H9 (cell line): Measurements from ENCODE around the gene TXLNB. TPM values are rescaled to one million over a fixed set of nuclear protein-coding genes. Genes with fewer than 3 reads are reported as not detected.
A peak's percentile ranks its signal among the peaks of the same experiment; 100 is the strongest.

Source experiments
- DNase-seq: peaks from one replicate; pipeline ENCODE4 v3.0.0-alpha.2; 2017
- H2AFZ ChIP-seq: one replicate; pipeline ENCODE4 v1.6.1; 2013; ENCODE audit warnings: mild to moderate bottlenecking, low read length, control low read depth, moderate library complexity
- H2AK5ac ChIP-seq: 2 replicates; pipeline ENCODE4 v1.6.1; 2013; ENCODE audit warnings: low read length, control low read depth, mixed read lengths; ENCODE audit not compliant: insufficient read length
- H2BK120ac ChIP-seq: one replicate; pipeline ENCODE4 v1.6.1; 2013; ENCODE audit warnings: low read depth, mild to moderate bottlenecking, low read length, control low read depth, inconsistent platforms; ENCODE audit not compliant: poor library complexity, severe bottlenecking
- H2BK12ac ChIP-seq: 2 replicates; pipeline ENCODE4 v1.6.1; 2013; ENCODE audit warnings: low read length, control low read depth, mixed read lengths, low read depth; ENCODE audit not compliant: insufficient read length
- H2BK15ac ChIP-seq: 2 replicates; pipeline ENCODE4 v1.6.1; 2013; ENCODE audit warnings: low read depth, low read length, control low read depth
- H2BK20ac ChIP-seq: one replicate; pipeline ENCODE4 v1.6.1; 2013; ENCODE audit warnings: low read depth, mild to moderate bottlenecking, low read length, control low read depth, inconsistent platforms; ENCODE audit not compliant: poor library complexity, severe bottlenecking
- H2BK5ac ChIP-seq: 2 replicates; pipeline ENCODE4 v1.6.1; 2013; ENCODE audit warnings: low read length, control low read depth, mixed read lengths; ENCODE audit not compliant: insufficient read length
- H3K14ac ChIP-seq: 2 replicates; pipeline ENCODE4 v1.6.1; 2013; ENCODE audit warnings: low read length, control low read depth; ENCODE audit not compliant: insufficient read depth
- H3K18ac ChIP-seq: 2 replicates; pipeline ENCODE4 v1.6.1; 2013; ENCODE audit warnings: low read depth, mild to moderate bottlenecking, mixed read lengths, low read length, control low read depth; ENCODE audit not compliant: insufficient read length
- H3K23ac ChIP-seq: 2 replicates; pipeline ENCODE4 v1.6.1; 2013; ENCODE audit warnings: low read length, control low read depth, mixed read lengths, low read depth; ENCODE audit not compliant: insufficient read length
- H3K23me2 ChIP-seq: 2 replicates; pipeline ENCODE4 v1.6.1; 2013; ENCODE audit warnings: low read depth, mild to moderate bottlenecking, mixed read lengths, low read length, control low read depth; ENCODE audit not compliant: insufficient read length, poor library complexity, severe bottlenecking
- H3K27ac ChIP-seq: 2 replicates; pipeline ENCODE4 v1.5.1; 2013; ENCODE audit warnings: low read length, control low read depth, mixed read lengths, low read depth; ENCODE audit not compliant: insufficient read length
- H3K27me3 ChIP-seq: 2 replicates; pipeline ENCODE4 v1.6.1; 2013; ENCODE audit warnings: low read length, control low read depth, inconsistent platforms; ENCODE audit not compliant: insufficient read depth
- H3K4ac ChIP-seq: 2 replicates; pipeline ENCODE4 v1.6.1; 2013; ENCODE audit warnings: low read depth, mild to moderate bottlenecking, control low read depth, inconsistent platforms, low read length, moderate library complexity
- H3K4me1 ChIP-seq: 2 replicates; pipeline ENCODE4 v1.6.1; 2013; ENCODE audit warnings: low read length, control low read depth, inconsistent platforms; ENCODE audit not compliant: insufficient read depth
- H3K4me2 ChIP-seq: 2 replicates; pipeline ENCODE4 v1.6.1; 2013; ENCODE audit warnings: low read length, control low read depth, mixed read lengths; ENCODE audit not compliant: insufficient read length, insufficient read depth
- H3K56ac ChIP-seq: 2 replicates; pipeline ENCODE4 v1.6.1; 2013; ENCODE audit warnings: low read depth, mild to moderate bottlenecking, mixed read lengths, low read length, control low read depth; ENCODE audit not compliant: insufficient read length
- H3K79me1 ChIP-seq: 2 replicates; pipeline ENCODE4 v1.6.1; 2013; ENCODE audit warnings: low read depth, mild to moderate bottlenecking, moderate library complexity, low read length, control low read depth, inconsistent platforms; ENCODE audit not compliant: insufficient read depth, poor library complexity, severe bottlenecking
- H3K79me2 ChIP-seq: 2 replicates; pipeline ENCODE4 v1.6.1; 2013; ENCODE audit warnings: low read length, control low read depth, inconsistent platforms; ENCODE audit not compliant: insufficient read depth
- H3K9ac ChIP-seq: 2 replicates; pipeline ENCODE4 v1.6.1; 2013; ENCODE audit warnings: low read length, control low read depth, mixed read lengths; ENCODE audit not compliant: insufficient read length; ENCODE audit errors: extremely low read depth
- H3K9me3 ChIP-seq: one replicate; pipeline ENCODE4 v1.6.1; 2013; ENCODE audit warnings: low read depth, low read length, inconsistent platforms; ENCODE audit not compliant: control insufficient read depth
- H3T11ph ChIP-seq: one replicate; pipeline ENCODE4 v1.6.1; 2013; ENCODE audit warnings: mild to moderate bottlenecking, low read length, control low read depth, inconsistent platforms
- H4K20me1 ChIP-seq: one replicate; pipeline ENCODE4 v1.6.1; 2013; ENCODE audit not compliant: control insufficient read depth, insufficient read length, insufficient read depth
- H4K5ac ChIP-seq: 2 replicates; pipeline ENCODE4 v1.6.1; 2013; ENCODE audit warnings: low read depth, mild to moderate bottlenecking, mixed read lengths, low read length, control low read depth; ENCODE audit not compliant: insufficient read length
- H4K8ac ChIP-seq: replicated peaks from 2 replicates; pipeline ENCODE4 v1.6.1; 2013; ENCODE audit warnings: low read length, control low read depth, mixed read lengths, low read depth; ENCODE audit not compliant: insufficient read length
- H4K91ac ChIP-seq: 2 replicates; pipeline ENCODE4 v1.6.1; 2013; ENCODE audit warnings: low read depth, mild to moderate bottlenecking, moderate library complexity, mixed read lengths, low read length, control low read depth; ENCODE audit not compliant: insufficient read length
- H3K27ac Mint-ChIP-seq, 3 experiments: 2 replicates in 2 of 3; 3 replicates in 1 of 3; pipeline ENCODE4 v1.8.0; 2020 to 2021; ENCODE audit warnings: mixed read lengths in 3 of 3, mild to moderate bottlenecking in 1 of 3, moderate library complexity in 1 of 3
- H3K27me3 Mint-ChIP-seq: 2 replicates; pipeline ENCODE4 v1.8.0; 2021; ENCODE audit warnings: low read depth, mild to moderate bottlenecking, moderate library complexity, mixed read lengths
- H3K36me3 Mint-ChIP-seq, 3 experiments: 2 replicates in 2 of 3; 3 replicates in 1 of 3; pipeline ENCODE4 v1.8.0; 2020 to 2021; ENCODE audit warnings: low read depth in 3 of 3, mixed read lengths in 3 of 3; ENCODE audit not compliant: insufficient read depth in 1 of 3
- H3K4me1 Mint-ChIP-seq, 2 experiments: 2 replicates each; pipeline ENCODE4 v1.8.0; 2020; ENCODE audit warnings: mixed read lengths in 2 of 2
- H3K4me3 Mint-ChIP-seq, 2 experiments: 2 replicates in 1 of 2; 3 replicates in 1 of 2; pipeline ENCODE4 v1.8.0; 2020 to 2021; ENCODE audit warnings: mild to moderate bottlenecking in 2 of 2, mixed read lengths in 2 of 2, moderate library complexity in 1 of 2
- H3K9me3 Mint-ChIP-seq, 2 experiments: 2 replicates in 1 of 2; 3 replicates in 1 of 2; pipeline ENCODE4 v1.8.0; 2020; ENCODE audit warnings: mild to moderate bottlenecking in 2 of 2, mixed read lengths in 2 of 2, moderate library complexity in 1 of 2
- CTCF ChIP-seq: fragments of 200-600 bp; sonication (generic); conservative IDR thresholded peaks from 3 replicates; pipeline ENCODE4 v1.8.0; 2021; ENCODE audit warnings: antibody characterized with exemption, mild to moderate bottlenecking
- WGBS: extraction: QIAGEN DNeasy Blood & Tissue Kit; methylation state at CpG from one replicate; pipeline ENCODE4 v1.1.7; 2013; ENCODE audit warnings: missing lambda C conversion rate, low lambda C conversion rate, mixed read lengths; ENCODE audit not compliant: insufficient read length; ENCODE audit errors: extremely low coverage; 5-methylcytosine and 5-hydroxymethylcytosine counted together
- total RNA-seq: library from RNA; stranded (reverse); gene quantifications from 2 replicates; pipeline ENCODE4 v1.2.1, GENCODE V29; 2021

The TXLNB gene
- total RNA-seq, 1 experiment from 2014 or later: 0.04 TPM

GRCh38 chr6:139198529-139199288, 93.1 kb downstream of the TXLNB start:
- no peak overlapping the region for H3K27ac Mint-ChIP-seq
- no peak for DNase-seq
- no CpG with 5 or more reads among the region's 4 CpGs for WGBS
- H3T11ph ChIP-seq: no peak overlapping the region
- H3K79me1 ChIP-seq: no peaks in the 10 kb centered on the region
- TF ChIP-seq CTCF: no peak
- H3K4me2 ChIP-seq: no peak overlapping the region
- no peak overlapping the region for H4K91ac ChIP-seq
- no peaks in the 10 kb centered on the region for H4K20me1 ChIP-seq
- no peak overlapping the region for H2BK5ac ChIP-seq
- H4K8ac ChIP-seq: no peak overlapping the region
- H3K14ac ChIP-seq: peak overlapping the region; percentile 48; the same call in 1 of the 2 replicates
- H3K4me1 ChIP-seq: no peaks in the 10 kb centered on the region
- H3K23ac ChIP-seq: no peak overlapping the region
- no peak overlapping the region for H2AK5ac ChIP-seq
- H2BK15ac ChIP-seq: no peak overlapping the region
- no peaks in the 10 kb centered on the region for H3K9me3 Mint-ChIP-seq
- H3K4me1 Mint-ChIP-seq: peaks cover 6 to 7% of the 10 kb centered on the region in 2 experiments; a peak in 3 of 4 replicates
- H3K23me2 ChIP-seq: no peaks in the 10 kb centered on the region
- no peak overlapping the region for H3K9ac ChIP-seq
- H2BK20ac ChIP-seq: no peak overlapping the region
- H3K4me3 Mint-ChIP-seq: no peak overlapping the region
- H3K56ac ChIP-seq: no peak overlapping the region
- H2BK12ac ChIP-seq: no peak overlapping the region
- H2AFZ ChIP-seq: no peak overlapping the region
- no peak overlapping the region for H3K27ac ChIP-seq
- peaks cover 0 to 2% (median 0%) of the 10 kb centered on the region in 3 experiments; a peak in 3 of 7 replicates for H3K36me3 Mint-ChIP-seq
- H3K9me3 ChIP-seq: no peaks in the 10 kb centered on the region
- H2BK120ac ChIP-seq: no peak overlapping the region
- H3K27me3 Mint-ChIP-seq: no peaks in the 10 kb centered on the region
- H3K27me3 ChIP-seq: no peaks in the 10 kb centered on the region
- H3K18ac ChIP-seq: no peak overlapping the region
- no peak overlapping the region for H3K4ac ChIP-seq
- no peak overlapping the region for H4K5ac ChIP-seq
- H3K79me2 ChIP-seq: no peaks in the 10 kb centered on the region
